Suppressor macrophage treated with lipopolysaccharide for 4 hours (primary cell): ENCODE measurements around the gene TPT1.
"Not testable (repeated sequence)": the region's sequence is repeated elsewhere in the genome, so short reads cannot be mapped to it uniquely, and the experiment has no call there.

Experiments used
- DNase-seq: peaks from one replicate; pipeline ENCODE4 v3.0.0-alpha.2; 2020

TPT1 gene

DNA sequence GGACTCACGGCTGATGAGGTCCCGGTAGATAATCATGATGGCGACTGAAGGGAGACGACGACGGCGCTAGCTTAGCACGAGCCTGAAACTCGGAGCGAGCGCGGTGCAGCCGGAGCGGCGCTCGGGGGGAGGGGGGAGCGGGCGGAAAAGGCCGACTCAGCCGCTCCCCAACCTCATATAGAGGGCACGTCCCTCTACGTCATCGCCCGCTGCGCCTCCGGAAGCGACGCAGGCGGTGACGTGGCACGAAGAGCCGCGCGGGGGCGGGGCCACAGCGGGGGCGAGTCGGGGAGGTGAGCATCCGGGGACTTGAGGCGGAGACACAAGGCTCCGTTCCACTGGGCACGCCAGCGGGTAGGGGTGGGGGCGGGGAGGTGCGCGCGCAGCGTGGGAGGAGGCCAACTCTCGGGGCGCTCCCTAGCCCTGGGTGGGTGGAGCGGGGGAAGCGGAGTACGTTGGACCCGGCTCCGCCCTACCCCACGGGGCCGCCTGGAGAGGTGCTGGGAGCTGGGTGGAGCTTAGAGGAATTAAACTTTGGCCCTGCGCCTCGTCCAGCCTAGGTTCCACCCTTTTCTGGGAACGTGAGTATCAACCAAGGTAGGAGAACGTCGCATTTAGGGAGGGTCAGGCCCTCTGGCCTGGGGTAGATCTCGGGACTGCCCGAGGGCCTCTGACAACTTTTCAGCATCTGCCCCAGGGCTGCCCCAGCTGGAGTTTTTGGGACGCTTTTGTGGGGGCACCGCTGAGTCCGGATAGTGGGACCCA lies at the start of gene TPT1:
Gene TPT1 (minus strand): TSS at position 150 of the 765 bp plus-strand sequence. CDS start 114 bp downstream, at position 36.
- peak; percentile 99 for DNase-seq

GRCh38 chr13:45390348-45390747 lies 49.4 kb upstream of the TPT1 start:
- DNase-seq: not testable (repeated sequence)

DNA sequence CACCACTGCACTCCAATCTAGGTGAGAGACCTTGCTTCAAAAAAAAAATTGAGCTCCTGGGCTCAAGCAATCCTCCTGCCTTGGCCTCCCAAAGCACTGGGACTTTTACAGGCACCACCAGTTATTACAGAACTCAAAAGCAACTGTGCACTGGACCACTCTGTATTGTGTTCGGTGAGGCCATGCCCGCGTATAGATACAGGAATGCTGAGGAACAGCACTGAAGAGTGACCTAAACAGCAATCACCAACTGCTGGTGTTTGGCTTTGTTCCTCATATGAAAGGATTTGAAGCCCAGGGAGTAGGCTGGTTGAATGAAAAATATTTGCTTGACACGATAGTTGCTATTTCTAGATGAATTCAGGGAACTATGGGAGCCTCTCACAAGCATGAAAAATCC lies 47.7 kb upstream of the TPT1 start:
- no peak for DNase-seq

GRCh38 chr13:45386892-45387575 lies 46.1 kb upstream of the TPT1 start:
- not testable (repeated sequence) for DNase-seq

- peak; percentile 19 for DNase-seq
Observed at GRCh38 chr13:45385907-45386553, 45.0 kb upstream of the TPT1 start.

GRCh38 chr13:45385320-45385719 lies 44.3 kb upstream of the TPT1 start:
- DNase-seq: no peak

- DNase-seq: no peak
Observed at GRCh38 chr13:45384474-45385174, 43.6 kb upstream of the TPT1 start.

DNA sequence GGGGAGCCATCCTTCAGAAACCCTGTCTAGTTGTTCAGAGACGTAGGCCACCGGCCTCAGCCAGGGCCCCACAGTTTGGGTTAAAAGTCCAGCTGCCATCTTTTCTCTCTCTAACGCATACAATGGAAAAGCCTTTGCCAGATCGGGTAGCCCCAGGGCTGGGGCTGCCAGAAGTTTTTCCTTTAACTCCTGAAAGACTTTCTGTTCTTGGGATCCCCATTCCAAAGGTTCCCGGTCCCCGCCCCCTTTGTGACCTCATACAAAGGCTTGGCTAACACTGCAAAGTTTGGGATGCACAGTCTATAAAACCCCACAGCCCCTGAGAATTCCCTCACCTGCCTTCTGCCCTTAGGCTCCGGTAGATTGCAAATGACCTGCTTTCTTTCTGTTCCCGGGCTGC lies 41.8 kb upstream of the TPT1 start:
- not testable (repeated sequence) for DNase-seq

GRCh38 chr13:45381196-45381595 lies 40.2 kb upstream of the TPT1 start:
- DNase-seq: no peak

GRCh38 chr13:45380708-45381107 lies 39.7 kb upstream of the TPT1 start:
- DNase-seq: not testable (repeated sequence)

GRCh38 chr13:45379516-45379915 lies 38.5 kb upstream of the TPT1 start:
- not testable (repeated sequence) for DNase-seq

DNA sequence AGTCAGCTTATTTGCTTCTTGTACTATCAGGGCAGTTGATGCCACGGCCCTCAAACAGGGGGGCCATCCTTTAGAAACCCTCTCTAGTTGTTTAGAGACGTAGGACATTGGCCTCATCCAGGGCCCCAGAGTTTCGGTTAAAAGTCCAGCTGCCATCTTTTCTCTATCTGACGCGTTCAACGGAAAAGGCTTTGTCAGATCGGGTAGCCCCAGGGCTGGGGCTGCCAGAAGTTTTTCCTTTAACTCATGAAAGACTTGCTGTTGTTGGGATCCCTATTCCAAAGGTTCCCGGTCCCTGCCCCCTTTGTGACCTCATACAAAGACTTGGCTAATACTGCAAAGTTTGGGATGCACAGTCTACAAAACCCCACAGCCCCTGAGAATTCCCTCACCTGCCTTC lies 37.8 kb upstream of the TPT1 start:
- DNase-seq: not testable (repeated sequence)

GRCh38 chr13:45377314-45377713 lies 36.3 kb upstream of the TPT1 start:
- not testable (repeated sequence) for DNase-seq

DNA sequence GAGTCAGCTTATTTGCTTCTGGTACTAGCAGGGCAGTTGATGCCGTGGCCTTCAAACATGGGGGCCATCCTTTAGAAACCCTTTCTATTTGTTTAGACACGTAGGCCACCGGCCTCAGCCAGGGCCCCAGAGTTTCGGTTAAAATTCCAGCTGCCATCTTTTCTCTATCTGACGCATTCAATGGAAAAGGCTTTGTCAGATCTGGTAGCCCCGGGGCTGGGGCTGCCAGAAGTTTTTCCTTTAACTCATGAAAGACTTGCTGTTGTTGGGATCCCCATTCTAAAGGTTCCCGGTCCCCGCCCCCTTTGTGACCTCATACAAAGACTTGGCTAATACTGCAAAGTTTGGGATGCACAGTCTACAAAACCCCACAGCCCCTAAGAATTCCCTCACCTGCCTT lies 35.7 kb upstream of the TPT1 start:
- not testable (repeated sequence) for DNase-seq

DNA sequence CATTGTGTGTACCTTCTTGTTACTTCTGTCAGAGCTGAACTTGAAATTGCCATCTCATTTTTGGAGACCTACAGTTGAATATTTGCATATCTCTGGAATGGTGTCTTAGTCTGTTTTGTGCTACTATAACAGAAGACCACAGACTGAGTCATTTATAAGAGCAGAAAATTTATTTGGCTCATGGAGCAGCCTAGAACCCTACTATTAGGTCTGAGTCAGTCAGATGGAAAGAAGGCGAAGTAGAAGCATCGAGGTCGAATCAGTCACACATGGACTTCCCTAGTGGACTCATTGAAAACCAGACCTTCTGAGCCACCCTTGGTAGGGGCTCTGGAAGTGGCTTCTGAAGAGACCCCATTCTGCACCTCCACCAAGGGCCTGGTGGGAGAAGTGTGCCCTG lies 33.9 kb upstream of the TPT1 start:
- no peak for DNase-seq

DNA sequence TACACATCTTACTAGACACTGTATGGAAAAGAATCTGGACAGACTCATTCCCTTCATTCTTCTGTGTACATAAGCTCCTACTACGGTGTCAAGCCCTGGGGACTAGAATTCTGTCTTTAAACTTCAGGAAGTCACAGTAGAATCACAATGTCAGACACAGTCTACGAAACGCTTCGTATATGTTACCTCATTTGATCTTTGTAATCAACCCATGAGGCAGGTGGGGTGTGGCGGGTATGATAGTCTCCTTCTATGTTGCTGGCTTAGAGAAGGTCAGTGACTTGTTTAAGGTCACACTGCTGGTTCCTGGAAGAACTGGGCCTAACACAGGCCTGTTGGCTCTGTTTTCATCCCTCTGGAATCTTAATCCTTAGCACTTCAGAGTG lies 32.2 kb upstream of the TPT1 start:
- no peak for DNase-seq

GRCh38 chr13:45372189-45373161 lies 31.5 kb upstream of the TPT1 start:
- DNase-seq: no peak

DNA sequence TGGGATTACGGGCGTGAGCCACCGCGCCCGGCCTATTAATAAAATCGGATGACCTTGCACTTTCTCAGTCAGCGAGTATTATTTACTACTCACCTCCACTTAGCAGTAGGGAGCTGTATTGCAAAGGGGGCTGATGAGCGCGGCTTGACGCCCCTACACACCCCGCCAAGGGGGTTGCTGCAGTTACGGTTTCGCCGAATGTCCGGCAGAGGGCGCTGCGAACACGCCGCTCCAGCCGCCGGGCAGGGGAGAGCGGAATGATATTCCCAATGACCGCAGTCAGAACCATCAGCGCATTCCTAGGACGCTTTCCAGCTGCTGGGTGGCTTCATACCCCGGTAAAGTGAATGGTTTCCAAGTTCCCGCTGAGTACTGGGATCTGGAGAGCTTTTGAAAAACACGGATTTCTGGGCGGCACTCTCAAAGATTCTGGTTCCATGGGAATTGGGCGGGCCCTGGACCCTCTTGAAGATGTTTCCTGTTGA lies 30.0 kb upstream of the TPT1 start:
- DNase-seq: peak; percentile 57

DNA sequence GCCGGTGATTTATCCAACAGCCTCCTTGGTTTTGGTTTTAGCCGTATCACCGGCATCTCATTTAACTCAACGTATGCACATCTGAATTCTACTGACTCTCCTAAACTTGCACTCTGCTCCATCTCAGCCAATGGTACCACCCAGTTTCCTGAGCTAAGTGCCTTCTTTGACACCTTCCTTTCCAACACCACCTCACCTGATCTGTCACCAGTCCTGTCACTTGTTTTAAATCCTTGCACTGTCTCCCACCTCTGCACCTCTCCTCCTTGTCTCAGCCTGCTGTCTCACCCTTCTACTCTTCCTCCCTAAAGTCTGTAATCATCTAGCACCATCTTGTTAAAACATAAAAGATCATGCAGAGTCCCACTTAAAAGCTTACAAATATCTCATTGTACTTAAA lies 28.1 kb upstream of the TPT1 start:
- DNase-seq: no peak

DNA sequence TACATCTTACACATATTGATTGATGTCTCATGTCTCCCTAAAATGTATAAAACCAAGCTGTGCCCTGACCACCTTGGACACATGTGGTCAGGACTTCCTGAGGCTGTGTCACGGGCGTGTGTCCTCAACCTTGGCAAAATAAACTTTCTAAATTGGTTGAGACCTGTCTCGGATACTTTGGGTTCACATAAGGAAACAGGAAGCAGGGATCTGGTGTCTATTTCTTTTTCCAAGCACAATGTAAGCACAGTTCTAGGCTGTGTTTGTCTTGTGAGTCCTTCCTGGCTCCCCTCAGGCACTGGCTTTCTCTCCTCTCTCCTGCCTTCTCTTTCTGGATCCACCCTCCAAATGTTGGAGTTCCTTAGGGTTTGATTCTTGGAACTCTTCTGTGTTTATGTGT lies 27.6 kb upstream of the TPT1 start:
- no peak for DNase-seq

- no peak for DNase-seq
Observed at GRCh38 chr13:45368005-45368404, 27.0 kb upstream of the TPT1 start.

- peak; percentile 83 for DNase-seq
Observed at GRCh38 chr13:45367358-45367757, 26.4 kb upstream of the TPT1 start.
